ENCODE measurements around the gene JUNB.
"Not testable (repeated sequence)": the region's sequence is repeated elsewhere in the genome, so short reads cannot be mapped to it uniquely, and the experiment has no call there.

JUNB gene

GRCh38 chr19:12797607-12798006 is 6.3 kb downstream of the JUNB start:
- not testable (repeated sequence) for DNase-seq
- intact Hi-C loops (cut with DNase I), result loop anchor here (2.0 to 5.0 kb wide), 2 partner anchors 21 to 35 kb away; no protein-coding TSS in a partner anchor

DNA sequence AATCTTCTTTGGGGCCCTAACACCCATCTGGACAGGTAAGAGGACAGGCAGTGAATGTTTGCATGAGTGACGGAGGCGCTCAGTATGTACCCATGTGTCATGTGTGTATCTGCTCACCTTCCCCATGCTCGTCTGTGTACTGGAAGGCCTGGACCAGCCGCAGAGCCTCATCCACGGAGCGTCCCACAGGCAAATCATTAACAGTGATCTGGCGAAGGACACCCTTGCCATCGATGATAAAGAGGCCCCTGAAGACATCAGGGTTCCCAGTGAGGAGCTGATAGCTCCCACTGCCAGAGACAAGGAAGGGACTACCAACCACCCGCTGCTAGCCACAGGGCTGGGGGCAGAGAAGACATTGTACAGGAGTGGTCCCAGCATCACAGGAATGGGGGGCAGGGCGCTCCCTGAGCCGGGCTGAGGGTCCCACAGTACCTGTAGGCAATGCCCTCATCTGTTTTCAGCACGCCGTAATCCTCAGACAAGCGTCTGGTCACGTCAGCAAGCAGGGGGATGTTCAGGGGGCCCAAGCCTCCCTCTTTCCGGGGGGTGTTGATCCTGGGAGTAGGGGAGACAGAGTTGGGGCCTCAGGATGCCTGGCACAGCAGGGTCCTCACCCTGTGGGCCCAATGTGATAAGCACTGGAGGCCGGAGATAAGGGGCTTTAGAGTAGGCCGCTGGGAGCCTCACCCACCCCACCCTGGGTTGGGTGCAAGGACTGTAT is 8.6 kb downstream of the JUNB start:
- DNase-seq, result no peak
- intact Hi-C loops (cut with DNase I), result loop anchor here (5.0 kb wide), 1 partner anchor 38 kb away; no protein-coding TSS in a partner anchor

DNA sequence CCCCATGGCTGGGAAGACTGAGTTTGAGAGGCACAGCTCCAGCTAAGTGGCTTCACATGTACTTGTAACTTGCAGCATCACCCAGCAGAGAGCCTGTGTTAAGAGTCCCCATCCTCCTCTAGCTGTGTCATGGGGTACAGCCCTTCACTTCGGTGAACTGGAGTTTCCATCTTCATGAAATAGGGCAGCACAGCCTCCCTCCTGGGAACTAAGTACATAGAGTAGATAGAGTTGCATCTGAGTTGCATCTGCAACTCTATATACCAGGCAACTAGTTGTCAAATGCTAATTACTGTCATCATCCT is 9.1 kb downstream of the JUNB start:
- no peak for DNase-seq
- intact Hi-C loops (cut with DNase I), result no loop called here

GRCh38 chr19:12800923-12801465 is 9.7 kb downstream of the JUNB start:
- peak in 25 of 42 donors; percentile 19 to 75 (median 44) for DNase-seq
- intact Hi-C loops (cut with DNase I), result no loop called here

GRCh38 chr19:12801466-12802266 is 10.4 kb downstream of the JUNB start, which contains the start of the genes PRDX2 and THSD8:
PRDX2 (minus strand) TSS chr19:12801800; CDS start chr19:12801261, 539 bp downstream.
THSD8 (plus strand) TSS chr19:12802069; CDS start chr19:12802072, 3 bp downstream.
- peak; percentile 51 to 93 (median 84) for DNase-seq
- intact Hi-C loops (cut with DNase I), result no loop called here

DNA sequence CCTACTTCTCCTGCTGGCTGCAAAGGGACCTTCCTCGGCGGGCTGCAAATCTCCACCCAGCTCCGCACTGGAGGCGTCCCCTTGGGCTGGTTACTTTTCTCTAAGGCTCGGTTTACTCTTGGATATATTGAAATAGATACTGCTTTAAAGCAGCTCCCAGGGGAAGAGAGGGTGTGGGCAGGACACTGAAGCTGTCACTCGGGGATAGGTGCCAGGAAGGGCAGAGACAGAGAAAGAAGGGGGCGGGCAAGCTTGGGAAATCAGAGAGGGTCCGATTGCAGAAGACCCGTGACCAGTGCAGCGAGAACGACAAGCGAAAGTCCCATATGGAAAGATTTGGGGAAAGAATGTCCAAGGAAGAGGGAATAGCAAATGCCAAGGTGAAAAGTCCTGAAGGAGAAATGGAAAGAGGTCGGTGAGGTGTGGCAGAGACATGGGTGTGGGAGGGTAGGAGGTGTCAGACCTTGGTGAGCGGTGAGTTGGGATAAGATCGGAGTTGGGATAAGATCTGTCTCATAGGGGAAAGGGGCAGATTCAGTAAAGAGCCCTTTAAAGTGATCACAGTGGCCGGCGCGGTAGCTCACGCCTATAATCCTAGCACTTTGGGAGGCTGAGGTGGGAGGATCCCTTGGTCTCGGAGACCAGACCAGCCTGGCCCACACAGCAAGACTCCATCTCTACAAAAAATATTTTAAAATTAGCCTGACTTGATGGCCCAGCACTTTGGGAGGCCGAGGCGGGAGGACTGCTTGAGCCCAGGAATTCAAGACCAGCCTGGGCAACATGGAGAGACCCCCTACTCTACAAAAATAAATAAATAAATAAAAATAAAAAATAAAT is 11.2 kb downstream of the JUNB start:
- intact Hi-C loops (cut with DNase I), result no loop called here
- peak in 7 of 42 donors; percentile 23 to 38 (median 28) for DNase-seq

- intact Hi-C loops (cut with DNase I), result no loop called here
- DNase-seq, result no peak
Measured at GRCh38 chr19:12804051-12804450, 12.8 kb downstream of the JUNB start.

- DNase-seq, result peak; percentile 82 to 97 (median 92)
- intact Hi-C loops (cut with DNase I), result no loop called here
Measured at GRCh38 chr19:12806242-12807081, 15.2 kb downstream of the JUNB start, which contains the start of gene RNASEH2A. RNASEH2A (plus strand) TSS chr19:12806584; CDS start chr19:12806674, 90 bp downstream.

DNA sequence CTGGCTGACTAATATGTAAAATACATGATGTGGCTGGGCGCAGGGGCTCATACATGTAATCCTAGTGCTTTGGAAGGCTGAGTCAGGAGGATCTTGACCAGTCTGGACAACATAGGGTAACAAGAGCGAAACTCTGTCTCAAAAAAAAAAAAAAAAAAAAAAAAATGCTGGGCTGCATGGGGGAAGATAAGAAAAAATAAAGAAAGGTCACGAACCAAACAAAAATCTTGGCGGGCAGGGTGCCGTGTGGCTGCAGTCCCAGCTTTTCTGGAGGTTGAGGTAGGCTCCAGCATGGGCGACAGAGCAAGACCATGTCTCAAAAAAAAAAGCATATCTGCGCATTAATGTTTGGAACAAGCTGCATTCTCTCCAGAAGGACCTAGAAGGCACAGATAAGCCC is 23.8 kb downstream of the JUNB start:
- DNase-seq, result no peak
- intact Hi-C loops (cut with DNase I), result no loop called here

DNA sequence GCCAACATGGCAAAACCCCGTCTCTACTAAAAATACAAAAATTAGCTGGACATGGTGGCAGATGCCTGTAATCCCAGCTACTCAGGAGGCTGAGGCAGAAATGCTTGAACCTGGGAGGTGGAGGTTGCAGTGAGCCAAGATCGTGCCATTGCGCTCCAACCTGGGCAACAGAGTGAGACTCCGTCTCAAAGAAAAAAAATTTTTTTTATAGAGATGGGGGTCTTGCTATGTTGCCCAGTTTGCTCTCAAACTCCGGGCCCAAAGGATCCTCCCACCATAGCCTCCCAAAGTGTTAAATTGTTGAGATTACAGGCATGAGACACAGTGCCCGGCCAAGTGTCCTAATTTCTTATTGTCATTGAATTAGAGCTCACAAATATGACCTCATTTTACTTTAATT is 25.9 kb downstream of the JUNB start:
- DNase-seq; intact Hi-C loops (cut with DNase I): not testable (repeated sequence)

DNA sequence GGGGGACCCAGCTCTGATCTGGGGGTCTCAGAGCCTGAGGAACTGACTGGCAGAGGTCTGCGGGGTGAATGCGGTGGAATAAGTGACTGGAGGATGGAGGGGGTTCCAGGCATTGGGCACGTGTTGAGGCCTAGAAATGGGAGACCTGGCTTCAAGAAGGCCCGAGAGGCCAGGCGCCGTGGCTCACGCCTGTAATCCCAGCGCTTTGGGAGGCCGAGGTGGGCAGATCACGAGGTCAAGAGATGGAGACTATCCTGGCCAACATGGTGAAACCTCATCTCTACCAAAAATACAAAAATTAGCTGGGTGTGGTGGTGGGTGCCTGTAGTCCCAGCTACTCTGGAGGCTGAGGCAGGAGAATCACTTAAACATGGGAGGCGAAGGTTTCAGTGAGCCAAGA is 26.5 kb downstream of the JUNB start:
- DNase-seq; intact Hi-C loops (cut with DNase I): not testable (repeated sequence)

- DNase-seq, result no peak
- intact Hi-C loops (cut with DNase I), result no loop called here
Measured at GRCh38 chr19:12821761-12822160, 30.5 kb downstream of the JUNB start.

- no peak for DNase-seq
- intact Hi-C loops (cut with DNase I), result no loop called here
Measured at GRCh38 chr19:12825254-12826131, 34.2 kb downstream of the JUNB start.

- peak in 18 of 42 donors; percentile 15 to 58 (median 35) for DNase-seq
- intact Hi-C loops (cut with DNase I), result no loop called here
Measured at GRCh38 chr19:12828494-12828893, 37.2 kb downstream of the JUNB start.

- intact Hi-C loops (cut with DNase I), result no loop called here
- no peak for DNase-seq
Measured at GRCh38 chr19:12833418-12833737, 42.1 kb downstream of the JUNB start.

- intact Hi-C loops (cut with DNase I), result no loop called here
- peak in 13 of 42 donors; percentile 12 to 52 (median 33) for DNase-seq
Measured at GRCh38 chr19:12833738-12834565, 42.7 kb downstream of the JUNB start.

Measured in head of caudate nucleus (tissue), 42 donors.